KOPT-K1 (cell line): ENCODE results near the gene STRA6.
A peak's percentile ranks its signal among the peaks of the same experiment; 100 is the strongest.

Source experiments
- H3K27ac ChIP-seq: fragments of 200-600 bp; sonication (generic); 2 replicates; pipeline ENCODE4 v1.5.1; 2016; ENCODE audit warnings: antibody characterized with exemption, mild to moderate bottlenecking, low read depth, low read length; ENCODE audit not compliant: poor library complexity, severe bottlenecking
- H3K36me3 ChIP-seq: fragments of 200-600 bp; sonication (generic); 2 replicates; pipeline ENCODE4 v1.5.1; 2017; ENCODE audit warnings: antibody characterized with exemption, mild to moderate bottlenecking, low read length, moderate library complexity; ENCODE audit not compliant: insufficient read depth
- H3K9me3 ChIP-seq: fragments of 200-600 bp; sonication (generic); 2 replicates; pipeline ENCODE4 v1.5.1; 2017; ENCODE audit warnings: antibody characterized with exemption, low read length, mild to moderate bottlenecking; ENCODE audit not compliant: insufficient read depth, poor library complexity, severe bottlenecking

Gene STRA6

GRCh38 chr15:74233851-74234597, 31.4 kb upstream of the STRA6 start:
- H3K36me3 ChIP-seq, result no peaks in the 10 kb centered on the region
- no peak overlapping the region for H3K27ac ChIP-seq
- no peaks in the 10 kb centered on the region for H3K9me3 ChIP-seq

- Histone ChIP-seq H3K9me3 (no peaks in the 10 kb centered on the region), H3K27ac (no peak overlapping the region), H3K36me3 (no peaks in the 10 kb centered on the region)
These were observed 30.8 kb upstream of the STRA6 start for GRCh38 chr15:74233373-74233772.

- no peaks in the 10 kb centered on the region for H3K9me3 ChIP-seq
- no peaks in the 10 kb centered on the region for H3K36me3 ChIP-seq
- H3K27ac ChIP-seq, result no peak overlapping the region
These were observed 28.9 kb upstream of the STRA6 start for GRCh38 chr15:74231475-74231874.

- Histone ChIP-seq H3K36me3 (no peaks in the 10 kb centered on the region), H3K27ac (no peak overlapping the region), H3K9me3 (no peaks in the 10 kb centered on the region)
These were observed 27.1 kb upstream of the STRA6 start for GRCh38 chr15:74229686-74230085.

GRCh38 chr15:74228723-74229081, 26.1 kb upstream of the STRA6 start:
- no peak overlapping the region for H3K27ac ChIP-seq
- no peaks in the 10 kb centered on the region for H3K36me3 ChIP-seq
- no peaks in the 10 kb centered on the region for H3K9me3 ChIP-seq

GRCh38 chr15:74227968-74228722, 25.6 kb upstream of the STRA6 start:
- Histone ChIP-seq H3K9me3 (no peaks in the 10 kb centered on the region), H3K36me3 (no peaks in the 10 kb centered on the region), H3K27ac (no peak overlapping the region)

GRCh38 chr15:74226761-74227540, 24.4 kb upstream of the STRA6 start:
- Histone ChIP-seq H3K27ac (no peak overlapping the region), H3K9me3 (no peaks in the 10 kb centered on the region), H3K36me3 (no peaks in the 10 kb centered on the region)

GRCh38 chr15:74225928-74226327, 23.3 kb upstream of the STRA6 start:
- H3K27ac ChIP-seq, result no peak overlapping the region
- no peaks in the 10 kb centered on the region for H3K9me3 ChIP-seq
- H3K36me3 ChIP-seq, result no peaks in the 10 kb centered on the region

- Histone ChIP-seq H3K9me3 (no peaks in the 10 kb centered on the region), H3K27ac (peak overlapping the region; percentile 57), H3K36me3 (no peaks in the 10 kb centered on the region)
These were observed 19.9 kb upstream of the STRA6 start for GRCh38 chr15:74222240-74223119.

GRCh38 chr15:74221399-74222239, 19.0 kb upstream of the STRA6 start:
- Histone ChIP-seq H3K36me3 (no peaks in the 10 kb centered on the region), H3K27ac (no peak overlapping the region), H3K9me3 (no peaks in the 10 kb centered on the region)

GRCh38 chr15:74220475-74221248, 18.1 kb upstream of the STRA6 start:
- Histone ChIP-seq H3K9me3 (no peaks in the 10 kb centered on the region), H3K36me3 (no peaks in the 10 kb centered on the region), H3K27ac (no peak overlapping the region)

- Histone ChIP-seq H3K9me3 (no peaks in the 10 kb centered on the region), H3K36me3 (no peaks in the 10 kb centered on the region), H3K27ac (no peak overlapping the region)
These were observed 15.6 kb upstream of the STRA6 start for GRCh38 chr15:74217907-74218885.
